GM19193 (cell line): ENCODE data around the gene TMC3.

Experiments used
- POLR2A ChIP-seq: IDR thresholded peaks from 4 replicates; pipeline ENCODE4 v1.6.1; 2011; ENCODE audit not compliant: insufficient read depth, insufficient read length; ENCODE audit errors: extremely low read depth

TMC3 gene

DNA sequence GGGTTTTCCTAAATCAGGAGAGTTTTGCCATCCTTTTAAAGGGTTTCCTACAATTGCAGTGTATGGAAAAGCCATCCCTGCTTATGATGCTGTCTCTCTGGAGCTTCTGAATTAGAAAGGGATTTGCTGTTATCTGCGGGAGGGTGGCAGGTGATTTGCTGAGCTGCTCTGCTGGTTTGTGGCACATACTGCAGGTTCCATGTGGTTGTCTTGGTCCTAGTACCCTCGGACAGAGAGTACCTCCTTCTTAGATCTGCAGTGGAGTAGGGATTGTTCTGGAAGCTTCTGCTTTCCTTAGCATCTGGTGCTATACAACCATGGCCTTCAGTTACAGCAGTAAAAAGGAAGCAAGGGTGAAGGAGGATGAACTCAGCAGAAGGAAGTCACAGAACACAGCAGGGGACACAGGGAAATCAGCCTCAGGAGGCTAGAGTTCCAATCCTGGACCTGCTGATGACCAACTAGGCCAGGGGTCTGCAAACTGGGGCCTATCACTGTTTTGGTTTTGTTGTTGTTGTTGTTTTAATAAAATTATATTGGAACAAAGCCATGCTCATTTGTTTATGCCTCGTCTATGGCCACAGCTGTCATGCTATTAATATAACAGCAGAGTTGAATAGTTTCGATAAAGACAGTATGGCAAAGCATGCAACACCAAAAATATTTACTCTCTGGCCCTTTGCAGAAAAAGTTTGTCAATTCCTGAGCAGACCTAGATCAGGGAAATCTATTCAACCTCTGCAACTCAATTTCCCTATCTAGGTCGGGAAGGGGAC is 89.6 kb downstream of the TMC3 start:
- no peak for TF ChIP-seq POLR2A

- no peak for TF ChIP-seq POLR2A
These were observed 91.1 kb downstream of the TMC3 start for GRCh38 chr15:81282911-81283310.

GRCh38 chr15:81282606-81282895 is 91.5 kb downstream of the TMC3 start:
- no peak for TF ChIP-seq POLR2A

- TF ChIP-seq POLR2A, result no peak
These were observed 92.0 kb downstream of the TMC3 start for GRCh38 chr15:81281766-81282605.

DNA sequence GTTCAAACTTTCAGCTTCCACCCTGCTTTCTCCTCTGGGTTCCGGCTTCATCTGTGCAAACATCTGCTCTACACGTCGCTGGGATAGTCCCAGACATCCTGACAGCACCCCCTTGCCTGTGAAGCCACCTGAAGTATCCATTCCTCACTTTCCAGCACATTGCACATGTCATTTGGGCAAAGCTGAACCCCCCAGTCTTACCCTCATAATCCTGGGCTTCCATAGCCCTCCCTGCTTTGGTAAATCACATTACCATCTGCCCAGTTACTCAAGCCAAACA is 92.6 kb downstream of the TMC3 start:
- no peak for TF ChIP-seq POLR2A
